HG03135 (cell line): ENCODE data around the gene MAST4.

Experiments
- ATAC-seq: cut with Tn5 transposase; IDR thresholded peaks from one replicate; pipeline ENCODE4 v1.9.1; 2021; ENCODE audit warnings: mild to moderate bottlenecking, moderate library complexity; ENCODE audit not compliant: unreplicated experiment

MAST4 gene

GRCh38 chr5:66867618-66868322 lies 271.6 kb downstream of the MAST4 start:
- no peak for ATAC-seq

- ATAC-seq: no peak
These were observed 273.2 kb downstream of the MAST4 start for GRCh38 chr5:66869347-66869746.

DNA sequence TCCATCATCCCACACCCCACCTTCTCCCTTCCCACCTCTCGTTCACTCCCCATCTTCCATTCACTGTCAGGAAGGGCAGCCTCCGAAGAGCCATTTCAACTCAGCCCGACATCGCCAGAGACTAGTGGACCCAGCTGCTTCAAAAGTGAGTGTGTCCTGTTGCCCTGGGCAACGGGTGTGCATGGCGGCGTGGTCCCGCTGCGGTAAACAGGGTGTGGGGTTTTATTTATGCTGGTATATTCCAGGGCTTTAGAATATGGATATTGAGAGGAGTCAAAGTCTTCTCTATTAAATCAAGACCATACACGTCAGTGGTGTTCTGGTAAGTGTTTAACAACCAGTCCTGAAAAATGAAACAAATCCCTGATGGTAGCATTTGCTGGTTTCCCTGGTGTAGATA lies 274.5 kb downstream of the MAST4 start:
- ATAC-seq: no peak

DNA sequence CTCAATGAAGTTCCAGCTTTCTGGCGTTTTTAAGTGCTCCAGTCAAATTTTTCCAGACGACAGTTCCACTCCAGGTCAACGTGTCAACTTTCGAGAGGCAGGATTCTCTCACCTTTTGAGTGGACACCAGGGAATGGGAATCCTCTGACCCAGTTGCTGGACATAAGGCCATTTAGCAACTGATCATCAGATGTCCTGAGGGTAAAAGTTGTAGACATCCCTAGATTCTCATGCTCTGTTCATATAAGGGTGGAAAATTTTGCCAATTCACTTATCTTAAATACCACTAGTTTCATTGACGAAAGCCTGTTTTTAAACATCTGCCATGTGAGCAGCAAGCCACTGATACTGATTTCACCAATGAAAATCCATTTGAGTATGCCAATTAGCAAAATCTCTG lies 275.5 kb downstream of the MAST4 start:
- ATAC-seq: no peak

DNA sequence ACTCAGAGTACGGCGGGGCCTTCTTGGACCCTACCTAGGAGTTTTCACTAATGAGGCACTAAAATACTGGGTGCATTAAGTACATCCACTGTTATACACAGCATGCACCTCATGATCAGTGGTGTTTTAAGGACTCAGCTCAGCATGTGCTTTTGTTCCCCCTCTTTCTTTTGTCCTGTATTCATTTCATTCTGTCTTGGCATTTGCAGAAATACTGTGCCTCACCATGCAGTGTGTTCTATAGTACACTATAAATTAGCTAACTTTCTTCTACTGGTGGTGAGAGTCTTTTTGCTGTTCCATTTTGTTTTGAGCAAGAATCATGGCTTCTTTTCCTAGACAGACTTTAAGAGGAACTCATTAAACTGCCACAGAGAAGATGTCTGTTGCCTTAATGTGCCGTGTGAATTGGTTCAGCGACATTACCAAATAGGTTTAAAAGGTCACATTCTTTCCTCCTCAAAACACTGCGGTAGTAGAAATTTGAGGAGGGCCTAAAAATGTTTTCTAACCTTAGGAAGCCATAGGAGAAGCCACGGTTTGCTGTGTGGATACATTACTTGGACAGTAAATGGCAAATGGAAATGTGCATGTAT lies 276.6 kb downstream of the MAST4 start:
- ATAC-seq: no peak

DNA sequence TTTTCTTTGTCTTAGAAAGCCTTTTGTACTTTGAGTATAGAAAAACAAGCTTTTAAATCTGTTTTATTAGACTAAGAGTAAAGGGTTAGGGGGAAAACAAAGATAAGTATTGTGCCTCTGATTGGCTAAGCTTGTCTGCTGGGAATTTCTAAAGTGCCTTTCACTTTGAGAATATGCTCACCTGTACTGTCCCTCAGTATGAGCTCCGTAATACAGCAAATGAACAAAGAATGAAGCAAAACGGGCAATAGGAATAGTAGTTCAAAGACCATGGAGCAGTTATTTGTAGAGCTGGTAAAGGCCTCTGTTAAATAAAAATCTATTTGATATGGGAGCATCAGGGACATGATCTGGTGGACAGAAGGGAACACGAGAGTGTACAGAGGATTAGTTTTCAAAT lies 277.8 kb downstream of the MAST4 start:
- no peak for ATAC-seq

DNA sequence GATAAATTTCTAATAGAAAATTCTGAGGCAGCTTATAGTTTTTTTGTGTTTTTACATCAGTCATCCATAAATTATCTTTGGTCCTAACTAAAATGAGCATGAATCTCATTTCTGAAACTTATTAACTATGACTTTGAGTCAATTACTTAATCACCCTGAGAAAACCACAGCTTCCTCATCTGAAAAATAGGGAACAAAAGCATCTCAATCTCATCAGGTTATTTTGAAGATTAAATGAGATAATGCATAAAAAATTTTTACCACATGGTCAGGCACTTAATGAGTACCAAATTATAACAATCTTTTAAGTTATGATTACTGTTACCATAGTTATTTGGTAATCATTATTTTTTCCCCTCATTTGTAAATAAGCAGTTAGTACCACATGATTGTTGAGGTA lies 279.1 kb downstream of the MAST4 start:
- ATAC-seq: no peak

- no peak for ATAC-seq
These were observed 280.1 kb downstream of the MAST4 start for GRCh38 chr5:66876266-66876807.

DNA sequence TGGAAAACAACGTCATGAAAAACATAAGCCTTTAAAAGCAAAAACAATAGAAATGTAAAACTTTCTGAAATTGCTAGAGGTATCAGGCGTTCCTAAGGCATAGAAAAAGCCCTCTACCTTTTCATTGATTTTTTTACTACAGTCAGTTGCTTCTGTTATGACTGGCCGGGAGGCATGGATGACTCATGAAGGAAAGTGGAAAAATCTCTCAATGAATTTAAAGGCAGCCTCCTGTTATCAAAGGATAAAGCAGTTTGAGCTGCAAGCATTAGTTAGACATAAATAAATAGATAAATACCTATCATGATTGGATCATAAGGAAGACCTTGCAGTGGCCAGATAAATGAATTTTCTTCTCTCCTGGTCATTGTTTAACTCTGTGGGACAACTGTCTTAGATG lies 281.6 kb downstream of the MAST4 start:
- no peak for ATAC-seq

GRCh38 chr5:66880401-66880800 lies 284.2 kb downstream of the MAST4 start:
- no peak for ATAC-seq

DNA sequence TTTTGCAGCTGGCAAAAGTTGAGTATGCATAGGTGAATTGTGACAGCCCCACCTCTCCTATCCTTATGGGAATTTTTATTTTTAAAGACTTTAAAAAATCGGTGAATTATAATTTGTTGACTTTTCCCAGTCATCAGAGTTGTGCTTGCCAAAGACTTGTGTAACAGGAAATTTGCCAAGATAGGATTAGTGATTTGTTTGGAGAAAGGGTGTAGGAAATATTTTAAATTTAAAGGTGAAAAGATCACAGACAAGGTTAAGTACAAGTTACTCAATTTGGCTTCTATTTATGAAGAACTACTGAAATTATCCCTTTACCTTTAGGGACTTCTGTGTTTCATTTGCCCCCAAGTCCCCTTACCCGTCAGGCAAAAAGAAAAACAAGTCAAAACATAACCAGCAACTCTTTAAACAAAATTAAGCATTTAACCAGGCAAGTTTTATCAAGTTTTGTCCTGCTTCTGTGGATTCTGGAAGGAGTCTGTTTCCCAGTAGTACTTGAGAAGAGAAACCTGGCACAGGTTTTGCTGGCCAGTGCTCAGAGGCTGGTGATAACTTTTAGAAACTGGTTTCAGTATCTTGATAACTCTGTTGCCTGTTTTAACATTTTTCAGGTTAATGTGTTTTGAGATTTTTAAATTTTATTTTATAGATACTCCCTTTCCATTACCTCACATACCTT lies 285.4 kb downstream of the MAST4 start:
- ATAC-seq: no peak

- ATAC-seq: no peak
These were observed 286.5 kb downstream of the MAST4 start for GRCh38 chr5:66882606-66883227.

- no peak for ATAC-seq
These were observed 288.5 kb downstream of the MAST4 start for GRCh38 chr5:66884564-66885243.

- no peak for ATAC-seq
These were observed 290.7 kb downstream of the MAST4 start for GRCh38 chr5:66886941-66887340.

DNA sequence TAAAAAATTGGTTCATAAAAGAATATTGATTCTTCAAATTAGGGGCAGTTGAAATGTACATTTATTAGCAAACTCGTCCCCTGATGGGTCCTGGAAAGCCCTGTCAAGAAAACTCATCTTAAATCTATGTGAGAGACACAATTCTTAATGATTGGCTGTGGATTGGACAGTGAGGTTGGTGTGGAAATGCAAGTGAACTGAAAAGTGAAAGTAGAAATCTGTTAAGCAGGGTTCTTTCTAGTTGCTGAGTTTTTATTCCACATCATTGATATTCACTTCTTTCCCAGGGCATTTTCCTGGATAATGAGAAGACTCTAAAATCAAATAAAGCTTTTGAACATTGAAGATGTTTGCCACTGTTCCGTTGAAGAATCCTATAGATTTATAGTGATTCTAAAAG lies 292.4 kb downstream of the MAST4 start:
- no peak for ATAC-seq

- no peak for ATAC-seq
These were observed 292.9 kb downstream of the MAST4 start for GRCh38 chr5:66889056-66889455.

GRCh38 chr5:66889524-66889923 lies 293.3 kb downstream of the MAST4 start:
- no peak for ATAC-seq

- ATAC-seq: no peak
These were observed 295.2 kb downstream of the MAST4 start for GRCh38 chr5:66891184-66891925.

- no peak for ATAC-seq
These were observed 296.5 kb downstream of the MAST4 start for GRCh38 chr5:66892716-66893115.

DNA sequence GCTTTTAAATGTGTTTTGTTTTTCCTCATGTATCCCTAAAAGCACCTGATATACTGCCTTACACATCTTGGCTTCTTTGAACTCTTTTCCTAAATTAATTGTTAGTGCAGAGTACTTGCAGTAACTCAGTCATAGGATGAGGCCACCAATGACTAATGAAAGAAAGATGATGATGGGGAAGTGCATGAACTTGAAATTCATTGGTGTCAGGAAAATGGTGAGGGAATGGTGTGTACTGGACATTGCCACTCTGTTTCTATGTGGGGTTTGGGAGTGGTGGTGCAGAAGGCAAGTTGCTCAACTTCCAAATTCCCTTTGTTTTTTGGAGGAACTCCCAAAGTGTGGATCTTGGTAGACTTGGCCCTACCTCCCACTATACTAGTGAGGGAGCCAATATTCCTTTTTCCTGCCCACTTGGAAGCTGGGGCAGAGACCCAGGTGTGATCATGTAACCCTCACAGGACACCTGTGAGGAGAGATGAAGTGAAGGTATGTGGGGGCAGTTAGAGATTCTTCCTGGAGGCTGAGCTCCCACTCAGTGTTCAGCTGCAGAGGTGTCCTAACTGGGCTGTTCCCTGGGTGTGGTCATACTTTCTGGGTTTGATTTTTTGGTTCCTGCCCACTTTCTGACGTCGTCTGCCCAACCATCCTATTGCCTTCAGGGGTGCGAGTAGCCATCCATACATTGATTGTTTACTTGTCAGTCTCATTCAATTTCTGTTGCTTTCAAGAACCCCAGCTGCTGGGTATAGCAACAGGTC lies 298.5 kb downstream of the MAST4 start:
- ATAC-seq: no peak
